NOMO-1 treated with dmso at 0.1 percent for 144 hours (cell line): ENCODE data around the gene NECTIN1.
"Not testable (repeated sequence)": the region's sequence is repeated elsewhere in the genome, so short reads cannot be mapped to it uniquely, and the experiment has no call there.

Experiments used
- DNase-seq: peaks from one replicate; lab custom pipeline; 2025; ENCODE audit not compliant: unreplicated experiment; lab: John Stamatoyannopoulos, UW

The NECTIN1 gene

GRCh38 chr11:119623682-119624081 is 105.3 kb downstream of the NECTIN1 start:
- DNase-seq: no peak

GRCh38 chr11:119622454-119623143 is 106.4 kb downstream of the NECTIN1 start:
- DNase-seq: no peak

DNA sequence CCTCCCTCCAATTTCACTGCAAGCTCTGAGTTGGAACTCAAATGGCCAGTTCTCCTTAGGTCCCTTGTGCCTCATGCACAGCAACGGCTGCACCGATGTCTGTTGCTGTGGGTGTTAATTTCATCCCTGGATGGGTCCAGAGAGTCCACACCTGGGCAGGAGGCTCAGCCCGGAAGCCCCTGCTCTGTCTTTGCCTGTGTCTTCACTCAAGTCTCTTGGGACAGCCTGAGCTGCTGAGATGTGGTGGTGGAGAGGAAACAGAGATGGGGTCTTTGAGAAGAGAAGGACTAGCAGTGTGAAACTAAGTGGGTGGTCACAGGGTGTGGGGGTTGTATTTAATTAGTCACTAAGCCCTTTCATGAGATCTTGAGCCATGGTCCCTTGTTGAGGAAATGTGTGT is 109.3 kb downstream of the NECTIN1 start:
- DNase-seq: no peak

GRCh38 chr11:119618208-119618909 is 110.6 kb downstream of the NECTIN1 start:
- DNase-seq: peak; percentile 54

- no peak for DNase-seq
Measured at GRCh38 chr11:119617340-119617713, 111.7 kb downstream of the NECTIN1 start.

GRCh38 chr11:119616586-119617339 is 112.2 kb downstream of the NECTIN1 start:
- DNase-seq: no peak

DNA sequence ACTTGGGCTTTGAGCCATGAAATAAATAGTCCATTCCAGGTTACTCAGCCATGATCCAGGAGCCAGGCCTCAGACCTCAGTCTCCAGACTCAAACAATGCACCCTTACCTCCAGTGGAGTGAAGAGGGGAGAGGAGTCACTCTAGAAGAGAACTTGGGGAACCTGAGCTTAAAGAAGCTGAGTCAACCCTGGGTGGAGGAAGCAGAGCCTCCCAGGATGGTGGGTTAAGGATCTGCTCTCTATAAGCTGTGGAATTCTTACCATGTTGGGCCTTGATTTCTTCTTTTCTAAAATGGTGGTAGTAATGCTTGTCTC is 113.2 kb downstream of the NECTIN1 start:
- DNase-seq: no peak

DNA sequence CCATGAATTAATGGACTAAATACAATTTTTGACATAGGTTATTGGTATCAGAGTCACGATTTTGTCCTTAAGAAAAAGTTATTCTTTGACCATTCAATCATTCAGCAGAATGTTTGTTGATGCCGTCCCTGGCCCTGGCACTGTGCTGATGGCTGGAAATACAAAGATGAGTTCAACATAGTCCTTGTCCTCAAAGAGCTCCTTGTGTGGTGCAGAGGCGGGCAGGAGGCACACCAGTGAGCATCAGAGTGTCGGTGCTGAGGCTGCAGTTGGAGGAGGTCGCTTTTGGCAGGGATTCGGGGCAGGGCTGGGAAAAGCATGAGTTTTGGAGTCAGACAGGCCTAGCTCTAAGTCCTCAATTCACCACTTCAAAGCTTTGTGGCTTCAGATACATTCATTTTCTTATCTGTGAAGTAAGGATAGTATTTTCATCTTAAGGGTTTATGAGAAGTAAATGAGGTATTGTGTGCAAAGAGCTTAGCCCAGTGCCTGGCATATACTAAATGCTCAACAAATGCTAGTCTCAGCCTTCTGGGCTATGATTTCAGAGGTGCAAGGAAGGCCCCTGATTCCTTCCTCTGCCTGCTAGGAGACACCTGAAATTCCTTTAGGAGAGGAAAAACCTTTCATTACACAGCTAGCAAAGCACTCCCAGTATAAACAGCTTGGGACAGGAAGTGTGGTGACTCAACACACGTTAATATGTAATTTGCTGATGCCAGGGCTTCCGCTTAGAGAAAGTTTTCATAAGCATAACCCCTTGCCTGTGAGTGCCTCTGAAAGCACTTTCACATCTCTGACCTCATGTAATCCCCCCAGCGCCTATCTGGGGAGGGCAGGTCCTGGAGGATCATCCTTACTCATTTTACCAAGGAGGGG is 113.8 kb downstream of the NECTIN1 start:
- DNase-seq: peak; percentile 46

- DNase-seq: no peak
Measured at GRCh38 chr11:119614222-119615002, 114.6 kb downstream of the NECTIN1 start.

DNA sequence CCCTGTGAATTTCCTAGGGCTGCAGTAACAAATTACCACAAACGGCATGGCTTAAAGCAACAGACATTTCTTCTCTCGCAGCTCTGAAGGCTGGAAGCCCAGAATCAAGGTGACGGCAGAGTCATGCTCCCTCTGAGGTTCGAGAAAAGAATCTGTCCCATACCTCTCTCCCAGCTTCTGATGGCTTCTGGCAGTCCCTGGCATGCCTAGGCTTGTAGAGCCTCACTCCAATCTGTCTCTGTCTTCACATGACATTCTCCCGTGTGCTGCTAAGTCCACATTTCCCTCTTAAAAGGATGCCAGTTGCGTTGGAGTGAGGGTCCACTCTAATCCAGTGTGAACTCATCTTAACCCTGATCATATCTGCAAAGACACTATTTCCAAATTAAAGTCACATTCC is 116.2 kb downstream of the NECTIN1 start:
- DNase-seq: no peak

GRCh38 chr11:119610836-119611426 is 118.1 kb downstream of the NECTIN1 start:
- no peak for DNase-seq

- no peak for DNase-seq
Measured at GRCh38 chr11:119608781-119609180, 120.2 kb downstream of the NECTIN1 start.

GRCh38 chr11:119608201-119608600 is 120.8 kb downstream of the NECTIN1 start:
- no peak for DNase-seq

DNA sequence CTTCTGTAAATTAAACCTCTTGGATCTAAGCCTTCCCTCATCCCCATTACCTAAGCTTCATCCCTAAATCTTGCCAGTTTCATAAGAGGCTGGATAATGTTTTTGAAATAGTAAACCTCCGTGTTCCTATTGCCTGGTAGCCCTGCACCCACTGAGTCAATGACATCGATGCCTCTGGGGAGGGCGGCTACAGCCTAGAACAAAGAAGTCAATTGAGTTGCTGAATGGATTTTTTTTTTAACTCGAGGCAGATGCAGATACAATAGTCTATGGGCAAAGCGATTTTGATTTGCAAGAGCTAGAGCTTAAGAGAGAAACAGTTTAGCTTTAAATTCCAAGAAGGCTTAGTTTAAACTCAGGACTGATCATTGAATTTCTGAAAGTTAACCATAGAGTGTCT is 121.3 kb downstream of the NECTIN1 start:
- DNase-seq: no peak

DNA sequence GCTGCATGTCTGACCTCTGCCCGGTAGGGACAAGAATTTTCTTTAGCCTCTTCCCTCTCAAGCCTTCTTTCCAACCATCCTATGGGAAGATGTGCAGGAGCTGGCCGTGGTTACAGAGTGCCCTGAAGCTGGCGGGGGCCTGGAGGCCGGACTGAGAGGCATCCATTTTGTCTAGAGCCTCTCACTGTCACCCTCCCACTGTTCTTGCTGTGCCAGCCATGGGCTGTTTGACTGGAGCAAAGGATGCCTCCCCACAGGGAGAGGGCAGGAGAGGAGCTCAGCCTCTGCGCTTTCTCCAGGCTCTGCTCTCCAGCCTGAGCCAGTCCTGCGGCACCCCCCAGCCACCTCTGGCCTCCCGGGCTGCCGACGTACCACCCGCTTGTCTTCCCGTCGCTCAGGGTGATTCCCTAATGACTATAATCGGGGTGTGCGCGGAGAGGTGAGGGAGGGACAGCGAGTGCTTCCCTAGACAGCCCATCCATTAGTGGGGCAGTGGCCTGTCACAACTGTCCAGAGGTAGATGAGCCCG is 123.8 kb downstream of the NECTIN1 start:
- no peak for DNase-seq

DNA sequence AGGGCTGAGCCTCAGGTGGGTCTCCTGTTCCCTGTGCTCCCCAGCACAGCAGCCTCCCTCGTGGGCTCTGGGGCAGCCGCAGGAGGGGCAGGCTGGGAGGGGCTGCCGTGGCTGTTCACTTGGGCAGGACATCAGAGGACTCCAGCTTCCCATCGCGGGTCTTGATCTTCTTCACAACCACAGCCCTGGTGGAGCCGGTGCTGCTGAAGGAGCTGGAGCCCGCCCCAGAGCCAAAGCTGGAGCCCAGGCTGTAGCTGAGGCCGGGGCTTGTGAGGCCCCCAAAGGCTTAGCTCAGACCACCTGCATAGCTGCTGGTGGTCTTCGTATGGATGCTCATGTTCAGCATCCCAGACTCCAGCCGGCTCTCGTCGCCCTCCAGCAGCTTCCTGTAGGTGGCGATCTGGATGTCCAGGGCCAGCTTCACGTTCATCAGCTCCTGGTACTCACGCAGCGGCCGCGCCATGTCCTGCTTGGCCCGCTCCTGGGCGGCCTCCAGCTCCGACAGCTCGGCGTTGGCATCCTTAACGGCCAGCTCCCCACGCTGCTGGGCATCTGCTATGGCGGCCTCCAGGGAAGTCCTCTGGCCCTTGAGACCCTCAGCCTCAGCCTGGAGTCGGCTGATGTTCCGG is 126.1 kb downstream of the NECTIN1 start:
- no peak for DNase-seq

DNA sequence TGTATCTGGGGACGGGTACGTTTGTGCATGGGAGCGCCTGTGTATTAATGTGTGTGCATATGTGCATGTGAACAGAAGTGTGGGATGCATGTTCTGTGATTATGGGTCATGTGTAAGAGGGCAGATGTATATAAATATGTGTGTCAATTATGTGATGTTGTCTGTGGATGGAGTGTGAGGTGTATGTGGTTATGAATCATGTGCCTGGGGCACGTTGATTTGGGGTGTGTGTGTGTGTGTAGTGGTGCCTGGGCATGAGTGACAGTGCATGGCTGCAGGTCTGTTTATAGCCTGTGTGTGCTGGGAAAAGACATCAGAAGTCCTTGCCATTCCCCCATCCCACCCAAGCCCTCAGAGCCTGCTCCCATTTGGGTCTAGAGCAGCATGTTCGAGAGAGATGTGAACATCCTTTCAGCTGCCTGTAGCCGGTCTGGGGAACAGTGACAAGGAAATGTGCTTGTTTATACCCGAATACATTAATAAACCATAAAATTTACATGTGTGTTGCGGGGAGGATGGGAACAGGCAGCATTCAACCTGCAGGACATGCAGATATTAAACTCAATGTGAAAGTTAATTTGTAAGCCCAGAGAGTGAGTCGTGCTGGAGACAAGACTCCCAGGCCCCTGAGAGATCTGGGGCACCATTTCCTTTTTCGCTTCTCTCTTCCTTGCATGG is 129.0 kb downstream of the NECTIN1 start:
- DNase-seq: no peak

DNA sequence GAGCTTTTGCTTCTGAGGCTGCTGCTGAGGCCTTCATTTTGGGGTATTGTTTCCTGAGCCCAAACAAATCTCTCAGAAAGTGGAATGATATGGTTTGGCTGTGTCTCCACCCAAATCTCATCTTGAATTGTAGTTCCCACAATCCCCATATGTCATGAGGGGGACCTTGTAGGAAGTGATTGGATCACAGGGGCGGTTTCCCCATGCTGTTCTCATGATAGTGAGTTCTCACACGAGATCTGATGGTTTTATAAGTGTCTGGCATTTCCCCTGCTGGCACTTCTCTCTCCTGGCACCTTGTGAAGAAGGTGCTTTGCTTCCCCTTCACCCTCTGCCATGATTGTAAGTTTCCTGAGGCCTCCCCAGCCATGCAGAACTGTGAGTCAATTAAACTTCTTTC is 133.1 kb downstream of the NECTIN1 start:
- not testable (repeated sequence) for DNase-seq
